DMS 273 treated with DMSO at 0.1 percent for 48 hours (cell line): Measurements from ENCODE around the gene NIPAL4.
"Not testable (repeated sequence)": the region's sequence is repeated elsewhere in the genome, so short reads cannot be mapped to it uniquely, and the experiment has no call there.

Experiments used
- DNase-seq: peaks from one replicate; lab custom pipeline; 2025; lab: John Stamatoyannopoulos, UW

NIPAL4 gene

DNA sequence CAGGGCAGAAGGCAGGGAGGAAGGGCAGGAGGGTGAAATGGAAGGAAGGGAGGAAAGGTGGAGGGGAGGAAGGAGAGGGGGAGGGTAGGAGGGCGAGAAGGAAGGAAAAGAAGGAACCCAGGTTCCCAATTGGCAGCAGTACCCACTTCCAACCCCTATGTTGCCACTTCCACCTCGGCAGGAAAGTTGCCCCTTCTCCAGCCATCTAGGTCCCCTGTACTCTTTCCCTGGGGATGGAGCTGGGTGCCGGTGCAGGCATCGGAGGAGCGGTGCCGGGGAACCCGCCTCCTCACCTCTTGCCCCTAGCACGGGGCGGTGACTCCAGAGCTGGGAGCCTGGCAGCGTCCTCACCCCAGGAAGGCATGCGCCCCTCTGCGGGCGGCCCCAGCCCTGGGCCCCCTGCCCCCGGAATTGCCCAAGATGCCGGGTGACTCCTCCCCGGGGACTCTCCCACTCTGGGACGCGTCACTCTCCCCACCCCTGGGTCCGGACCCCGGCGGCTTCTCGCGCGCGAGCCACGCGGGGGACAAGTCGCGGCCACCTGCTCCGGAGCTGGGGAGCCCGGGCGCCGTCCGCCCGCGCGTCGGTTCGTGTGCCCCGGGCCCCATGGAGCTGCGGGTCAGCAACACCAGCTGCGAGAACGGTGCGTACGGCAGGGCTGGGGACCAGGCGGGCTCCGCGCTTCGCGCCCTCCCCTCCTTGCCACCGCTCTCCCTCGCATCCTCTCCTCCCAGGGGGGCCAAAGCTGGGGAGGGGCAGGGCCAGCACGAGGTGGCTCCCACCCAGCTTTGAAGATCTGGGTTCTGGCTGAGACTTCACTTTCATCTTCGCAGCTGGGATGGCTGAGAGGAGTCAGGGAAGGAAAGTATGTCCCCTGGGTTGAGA lies at the start of gene NIPAL4:
Gene NIPAL4, plus strand, starts transcription at position 499 of the 885 bp plus-strand sequence. Its CDS starts 108 bp downstream, at position 607.
- DNase-seq: no peak

DNA sequence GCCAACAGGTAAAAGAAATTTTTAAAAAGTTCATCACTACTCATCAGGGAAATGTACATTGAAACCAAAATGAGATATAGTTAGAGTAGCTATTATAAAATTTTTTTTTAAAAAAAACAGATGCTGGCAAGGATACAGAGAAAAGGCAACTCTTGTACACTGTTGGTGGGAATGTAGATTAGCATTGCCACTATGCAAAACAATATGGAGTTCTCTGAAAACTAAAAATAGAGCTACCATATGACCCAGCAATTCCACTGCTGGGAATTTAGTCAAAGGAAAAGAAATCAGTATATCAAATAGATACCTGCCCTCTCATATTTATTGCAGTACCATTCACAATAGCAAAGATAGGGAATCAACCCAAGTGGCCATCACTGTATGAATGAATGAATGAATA lies 44.2 kb upstream of the NIPAL4 start:
- no peak for DNase-seq

DNA sequence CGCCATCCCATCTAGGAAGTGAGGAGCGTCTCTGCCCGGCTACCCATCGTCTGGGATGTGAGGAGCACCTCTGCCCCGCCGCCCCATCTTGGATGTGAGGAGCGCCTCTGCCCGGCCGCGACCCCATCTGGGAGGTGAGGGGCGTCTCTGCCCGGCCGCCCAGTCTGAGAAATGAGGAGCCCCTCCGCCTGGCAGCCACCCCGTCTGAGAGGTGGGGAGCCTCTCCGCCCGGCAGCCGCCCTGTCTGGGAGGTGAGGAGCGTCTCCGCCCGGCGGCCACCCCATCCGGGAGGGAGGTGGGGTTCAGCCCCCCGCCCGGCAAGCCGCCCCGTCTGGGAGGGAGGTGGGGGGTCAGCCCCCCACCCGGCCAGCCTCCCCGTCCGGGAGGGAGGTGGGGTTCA lies 40.5 kb upstream of the NIPAL4 start:
- not testable (repeated sequence) for DNase-seq

DNA sequence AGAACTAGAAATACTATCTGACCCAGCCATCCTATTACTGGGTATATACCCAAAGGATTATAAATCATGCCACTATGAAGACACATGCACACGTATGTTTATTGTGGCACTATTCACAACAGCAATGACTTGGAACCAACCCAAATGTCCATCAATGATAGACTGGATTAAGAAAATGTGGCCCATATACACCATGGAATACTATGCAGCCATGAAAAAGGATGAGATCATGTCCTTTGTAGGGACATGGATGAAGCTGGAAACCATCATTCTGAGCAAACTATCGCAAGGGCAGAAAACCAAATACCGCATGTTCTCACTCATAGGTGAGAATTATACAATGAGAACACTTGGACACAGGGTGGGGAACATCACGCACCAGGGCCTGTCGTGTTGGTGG lies 30.1 kb upstream of the NIPAL4 start:
- not testable (repeated sequence) for DNase-seq

DNA sequence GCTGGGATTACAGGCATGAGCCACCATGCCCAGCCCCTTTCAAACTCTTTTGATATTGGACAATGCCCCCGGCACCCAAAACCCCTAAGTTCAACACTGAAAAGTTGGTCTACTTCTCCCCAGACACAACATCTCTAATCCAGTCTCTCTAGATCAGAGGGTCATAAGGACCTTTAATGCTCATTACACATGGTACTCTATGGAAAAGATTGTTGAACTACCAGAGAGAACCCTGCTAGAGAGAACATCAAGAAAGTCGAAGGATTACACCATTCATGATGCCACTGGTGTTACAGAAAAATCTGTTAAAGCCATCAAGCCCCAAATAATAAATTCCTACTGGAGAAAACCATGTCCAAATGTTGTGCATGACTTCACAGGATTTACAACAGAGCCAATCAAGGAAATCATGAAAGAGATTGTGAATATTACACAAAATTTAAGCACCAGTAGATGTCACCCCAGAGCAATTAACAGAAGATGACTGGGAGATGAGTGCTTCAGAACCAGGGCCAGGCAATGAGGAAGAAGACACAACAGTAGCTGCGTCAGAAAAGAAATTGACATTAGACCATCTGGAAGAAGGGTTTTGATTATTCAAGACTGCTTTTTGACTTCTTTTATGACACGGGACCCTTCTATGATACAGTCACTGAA lies 28.3 kb upstream of the NIPAL4 start:
- DNase-seq: peak; percentile 25

DNA sequence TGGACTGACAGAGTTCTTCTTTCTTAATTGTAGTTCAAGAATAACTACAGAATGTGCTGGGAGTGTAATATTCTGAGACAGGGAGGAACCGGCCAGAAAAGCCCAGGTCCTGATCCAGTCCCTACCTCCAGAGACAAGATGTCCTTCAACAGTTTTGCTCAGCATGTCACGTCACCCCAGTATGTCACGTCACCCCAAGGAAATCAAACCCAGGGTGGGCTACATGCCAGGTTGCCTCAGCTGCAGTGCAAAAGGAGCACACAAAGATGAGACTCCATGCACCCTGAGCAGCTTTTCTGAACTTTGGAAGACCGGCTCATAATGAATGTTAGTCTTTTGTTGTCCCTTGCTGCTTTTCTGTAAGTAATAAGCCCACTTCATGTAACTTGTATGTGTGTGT lies 25.9 kb upstream of the NIPAL4 start:
- DNase-seq: no peak

DNA sequence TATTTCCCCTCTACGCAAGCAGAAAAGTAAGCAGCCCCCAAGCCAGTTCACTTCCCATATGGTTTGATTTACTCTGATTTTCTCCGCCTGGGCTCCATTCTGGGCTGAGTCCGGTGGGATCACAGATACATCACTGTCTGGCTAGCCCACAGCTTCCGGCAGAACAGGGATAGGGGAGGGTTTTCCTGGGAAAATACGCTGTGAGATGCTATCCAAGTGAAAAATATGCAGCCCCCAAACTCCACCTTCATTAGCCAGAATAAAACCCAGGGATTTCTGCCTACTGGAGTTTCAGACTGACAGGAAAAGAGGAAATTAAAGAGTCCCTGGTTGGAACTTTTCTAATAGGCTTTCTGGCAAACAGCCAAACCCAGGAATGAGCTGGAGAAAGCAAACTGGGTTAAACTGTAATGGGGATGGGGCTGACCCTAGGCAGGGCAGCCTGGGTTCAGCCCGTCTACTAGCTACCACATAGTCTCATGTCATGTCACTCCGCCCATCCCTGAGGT lies 16.9 kb upstream of the NIPAL4 start:
- DNase-seq: no peak

DNA sequence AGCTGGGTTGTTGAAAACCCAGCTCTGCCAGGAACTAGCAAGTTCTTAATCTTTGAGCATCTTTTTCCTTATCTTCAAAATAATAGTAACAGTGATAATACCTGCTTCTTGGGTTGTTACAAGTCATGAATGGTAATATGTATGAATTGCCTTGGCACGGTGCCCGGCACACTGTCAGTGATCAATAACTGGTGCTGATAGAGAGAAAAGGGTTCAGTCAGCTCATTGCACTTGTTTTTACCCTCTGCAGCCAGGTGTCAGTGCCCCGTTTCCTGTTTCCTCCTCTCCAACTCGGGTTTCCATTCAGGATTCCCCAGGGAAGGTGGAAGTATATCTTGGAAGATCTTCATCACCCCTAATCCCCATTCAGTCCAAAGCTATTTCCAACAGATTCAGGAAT lies 15.8 kb upstream of the NIPAL4 start:
- no peak for DNase-seq

DNA sequence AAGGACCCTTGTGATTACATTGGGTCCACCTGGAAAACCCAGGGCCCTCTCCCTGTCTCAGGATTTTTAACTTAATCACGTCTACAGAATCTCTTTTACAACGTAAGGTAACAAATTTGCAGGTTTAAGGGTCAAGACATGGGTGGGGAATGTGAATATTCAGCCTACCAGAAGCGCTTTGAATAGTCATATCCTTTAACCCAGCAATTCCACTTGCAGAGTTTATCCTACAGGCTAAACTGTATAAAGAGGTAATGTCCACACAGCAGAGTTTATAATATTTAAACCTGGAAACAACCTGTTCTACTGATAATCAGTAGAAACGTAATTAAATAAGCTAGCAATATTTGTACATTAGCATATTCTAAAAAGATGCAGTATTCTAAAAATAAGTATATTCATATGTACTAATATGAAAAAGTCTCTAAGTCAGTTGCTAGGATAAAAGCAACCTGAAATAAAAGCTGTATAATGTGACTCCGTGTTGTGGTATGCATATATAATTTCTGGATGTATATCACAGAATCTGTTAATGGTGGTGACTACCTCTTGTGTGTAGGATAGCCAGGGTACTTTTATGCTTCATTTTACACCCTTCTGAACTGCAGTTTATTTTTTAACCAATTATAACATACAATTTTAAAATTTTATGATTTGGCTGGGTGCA lies 14.1 kb upstream of the NIPAL4 start:
- no peak for DNase-seq

DNA sequence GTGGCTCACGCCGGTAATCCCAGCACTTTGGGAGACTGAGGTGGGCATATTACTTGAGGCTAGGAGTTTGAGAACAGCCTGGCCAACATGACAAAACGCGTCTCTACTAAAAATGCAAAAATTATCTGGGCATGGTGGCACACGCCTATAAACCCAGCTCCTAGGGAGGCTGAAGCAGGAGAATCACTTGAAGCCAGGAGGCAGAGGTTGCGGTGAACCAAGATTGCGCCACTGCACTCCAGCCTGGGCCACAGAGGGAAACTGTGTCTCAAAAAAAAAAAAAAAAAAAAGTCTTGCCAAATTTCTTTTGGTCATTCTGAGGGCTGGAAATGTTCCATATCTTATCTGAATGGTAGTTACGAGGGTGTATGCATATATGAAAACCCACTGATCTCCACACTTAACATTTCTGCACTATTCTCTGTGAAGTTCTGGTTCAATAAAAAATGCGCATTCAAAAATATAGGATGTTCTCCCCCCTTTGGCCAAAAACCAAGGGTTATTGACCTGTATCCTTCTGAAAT lies 13.5 kb upstream of the NIPAL4 start:
- no peak for DNase-seq

DNA sequence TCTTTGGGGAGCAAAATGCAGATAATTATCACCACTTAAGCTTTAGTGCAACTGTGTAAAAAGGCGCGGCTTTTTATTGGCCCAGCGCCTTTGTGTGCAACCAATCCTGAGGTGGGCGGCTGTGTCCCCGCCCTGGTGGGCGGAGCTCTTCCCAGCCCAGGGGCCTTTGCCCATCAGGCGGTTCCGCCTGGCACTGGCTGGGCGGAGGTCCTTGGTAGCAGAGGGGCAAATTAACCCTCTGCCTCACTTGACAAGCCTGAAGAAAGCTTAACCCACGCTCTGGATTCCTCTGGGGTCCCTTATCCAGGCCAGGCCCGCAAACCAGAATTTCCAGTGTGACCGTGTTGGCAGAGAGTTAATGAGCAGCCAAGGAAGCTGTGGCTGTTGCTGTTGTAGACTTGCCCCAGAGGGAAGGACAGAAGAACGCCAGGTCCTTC lies 12.8 kb upstream of the NIPAL4 start:
- DNase-seq: no peak

DNA sequence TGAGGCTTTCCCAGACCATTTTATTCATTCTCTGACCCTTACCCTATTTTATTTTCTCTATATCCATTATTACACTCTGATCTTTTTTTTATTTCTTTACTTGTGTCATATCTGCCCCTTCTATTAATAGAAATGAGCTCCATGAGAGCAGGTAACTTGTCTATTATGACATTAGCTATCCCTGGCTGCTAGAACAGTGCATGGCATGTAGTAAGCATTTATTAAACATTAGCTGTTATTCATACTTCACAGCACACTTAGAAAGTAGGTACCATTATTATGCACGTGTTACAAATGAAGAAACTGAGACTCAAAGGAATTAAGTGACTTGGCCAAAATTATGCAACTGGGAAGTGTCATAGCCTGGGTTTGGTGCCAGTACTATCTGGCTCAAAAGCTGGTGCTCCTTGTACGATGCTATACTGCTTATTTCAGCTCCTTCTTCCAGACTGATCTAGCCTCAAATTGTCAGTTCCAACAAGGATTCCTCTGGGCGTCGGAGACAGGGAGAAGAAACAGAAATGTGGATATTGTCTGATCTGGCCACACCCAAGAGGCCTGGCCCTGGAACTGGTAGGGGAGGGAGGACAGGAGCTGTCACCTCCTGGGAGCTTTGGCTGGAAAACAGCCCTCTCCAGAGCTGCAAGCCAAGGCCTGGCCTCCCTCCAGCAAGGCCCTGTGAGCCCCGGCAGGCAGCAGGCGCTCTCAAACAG lies 10.8 kb upstream of the NIPAL4 start:
- peak; percentile 27 for DNase-seq

DNA sequence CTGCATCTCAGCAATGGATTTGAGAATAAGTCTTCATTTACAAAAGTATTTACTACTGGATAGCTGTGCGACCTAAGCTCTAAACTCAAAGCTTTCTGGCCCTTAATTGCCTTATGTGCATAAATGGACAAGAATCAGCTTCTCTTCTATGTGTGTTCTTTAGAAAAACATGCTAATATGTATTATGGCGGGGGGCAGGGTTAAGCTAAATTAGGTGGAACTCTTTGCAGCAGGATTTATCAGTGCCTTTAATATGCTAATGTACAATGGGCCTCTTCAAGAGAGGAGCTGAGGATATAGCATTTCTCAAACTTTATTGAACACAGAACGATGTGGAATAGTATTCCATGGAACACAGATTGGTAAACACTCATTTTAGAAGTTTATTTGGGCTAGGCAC lies 10.0 kb upstream of the NIPAL4 start:
- DNase-seq: no peak

DNA sequence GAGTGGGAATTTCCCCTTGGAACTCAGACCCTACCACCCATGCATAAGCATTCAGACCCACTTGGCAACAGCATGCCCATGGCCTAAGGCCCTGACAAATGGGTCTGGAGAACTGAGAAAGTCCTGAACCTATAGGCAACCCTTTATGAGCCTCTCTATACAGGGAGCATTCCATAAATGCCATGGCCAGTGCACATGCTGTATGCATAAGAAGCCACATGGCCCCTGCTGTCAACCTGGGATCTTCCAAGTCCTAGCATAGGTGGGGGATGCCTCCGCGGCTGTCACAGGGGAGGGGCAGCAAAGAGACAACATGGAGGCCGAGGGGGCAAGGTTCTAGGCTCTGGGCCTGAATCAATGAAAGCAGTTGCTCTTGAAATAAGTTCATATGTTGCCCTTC lies 8.2 kb upstream of the NIPAL4 start:
- no peak for DNase-seq

DNA sequence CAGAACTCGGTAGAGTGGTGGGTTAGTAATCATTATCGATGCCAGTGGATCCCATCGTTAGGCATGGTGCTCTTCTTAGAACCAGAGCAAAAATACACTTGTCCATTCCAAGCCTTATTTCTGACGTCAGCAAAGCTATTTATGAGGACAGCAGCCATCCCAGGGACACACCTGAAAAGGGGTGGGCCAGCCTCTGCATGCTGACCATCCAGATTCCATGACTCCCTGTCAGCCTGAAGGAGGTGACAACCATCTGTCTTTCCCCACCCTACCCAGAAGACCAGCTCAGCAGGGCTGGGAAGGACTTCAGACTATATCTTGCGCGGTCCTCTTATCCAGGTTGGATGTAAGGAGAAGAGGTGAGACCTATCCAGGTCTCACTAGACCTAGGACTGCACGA lies 5.7 kb upstream of the NIPAL4 start:
- no peak for DNase-seq

DNA sequence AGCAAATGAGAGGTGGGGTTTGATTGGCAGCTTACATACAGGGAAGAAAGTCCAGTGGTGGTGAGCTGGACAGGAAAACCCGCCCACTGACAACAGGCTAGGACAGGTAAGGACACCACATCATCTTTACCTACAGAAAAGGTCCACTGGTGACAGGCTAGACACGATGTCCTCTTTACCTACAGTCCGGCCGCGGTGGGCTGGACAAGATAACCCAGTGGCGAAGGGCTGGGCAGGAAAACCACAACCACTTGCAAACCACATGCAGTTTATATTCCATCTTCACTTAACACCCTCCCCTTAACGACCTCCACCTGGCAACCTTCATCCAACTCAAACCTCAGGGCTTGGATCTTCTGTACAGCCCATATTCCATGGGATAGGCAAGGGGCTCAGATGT lies 5.0 kb upstream of the NIPAL4 start:
- no peak for DNase-seq

DNA sequence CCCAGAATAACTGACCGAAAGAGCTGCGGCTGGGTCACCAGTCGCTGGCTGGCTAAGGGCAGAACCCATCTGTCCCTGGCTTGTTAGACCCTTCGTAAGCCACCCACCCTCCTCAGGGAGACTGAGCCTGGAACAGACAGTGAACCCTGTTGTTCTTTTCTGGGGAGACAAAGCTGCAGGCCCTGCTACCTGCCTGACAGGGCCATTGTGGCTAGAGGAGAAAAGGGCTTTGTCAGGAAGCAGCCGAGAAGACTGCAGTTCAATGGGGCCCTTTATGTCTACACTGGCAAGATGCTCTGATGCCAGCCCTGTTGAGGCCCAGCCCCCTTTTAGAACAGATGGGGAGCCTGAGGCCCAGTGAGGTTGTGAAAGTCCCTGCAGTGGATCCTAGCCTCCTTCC lies 3.7 kb upstream of the NIPAL4 start:
- no peak for DNase-seq

DNA sequence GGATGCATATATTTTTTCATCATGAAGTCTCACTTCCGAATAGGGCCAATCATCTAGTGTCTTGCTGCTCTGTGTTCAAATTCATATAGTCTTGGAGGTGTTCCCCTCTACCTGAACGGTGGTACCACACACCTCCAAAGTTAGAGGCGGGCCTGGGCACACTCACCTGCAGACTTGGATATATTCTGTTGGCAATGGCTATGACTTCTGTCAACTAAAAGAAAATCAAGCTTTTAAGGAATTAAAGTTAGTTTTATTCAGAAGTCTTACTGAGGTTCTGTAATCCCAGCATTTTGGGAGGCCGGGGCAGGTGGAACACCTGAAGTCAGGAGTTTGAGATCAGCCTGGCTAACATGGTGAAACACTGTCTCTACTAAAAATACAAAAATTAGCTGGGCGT lies 2.6 kb upstream of the NIPAL4 start:
- DNase-seq: no peak

DNA sequence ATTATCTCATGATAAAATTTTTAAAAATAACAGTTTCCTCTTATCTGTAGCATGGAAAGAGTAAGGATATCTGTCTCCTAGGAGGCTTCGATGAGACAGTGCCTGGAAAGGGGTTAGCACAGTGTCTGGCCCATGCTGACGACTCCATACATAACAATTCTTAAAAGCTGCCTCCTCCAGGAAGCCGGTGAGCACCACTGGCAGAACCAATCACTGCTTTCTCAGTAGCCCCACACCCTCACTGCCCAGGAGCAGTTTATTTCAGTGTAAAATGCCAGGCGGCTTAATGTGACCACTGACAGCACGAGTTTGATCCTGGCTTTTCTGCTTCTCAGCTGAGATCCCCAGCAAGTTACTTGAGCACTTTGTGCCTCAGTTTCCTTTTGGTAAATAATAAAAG lies 1.2 kb upstream of the NIPAL4 start:
- no peak for DNase-seq

DNA sequence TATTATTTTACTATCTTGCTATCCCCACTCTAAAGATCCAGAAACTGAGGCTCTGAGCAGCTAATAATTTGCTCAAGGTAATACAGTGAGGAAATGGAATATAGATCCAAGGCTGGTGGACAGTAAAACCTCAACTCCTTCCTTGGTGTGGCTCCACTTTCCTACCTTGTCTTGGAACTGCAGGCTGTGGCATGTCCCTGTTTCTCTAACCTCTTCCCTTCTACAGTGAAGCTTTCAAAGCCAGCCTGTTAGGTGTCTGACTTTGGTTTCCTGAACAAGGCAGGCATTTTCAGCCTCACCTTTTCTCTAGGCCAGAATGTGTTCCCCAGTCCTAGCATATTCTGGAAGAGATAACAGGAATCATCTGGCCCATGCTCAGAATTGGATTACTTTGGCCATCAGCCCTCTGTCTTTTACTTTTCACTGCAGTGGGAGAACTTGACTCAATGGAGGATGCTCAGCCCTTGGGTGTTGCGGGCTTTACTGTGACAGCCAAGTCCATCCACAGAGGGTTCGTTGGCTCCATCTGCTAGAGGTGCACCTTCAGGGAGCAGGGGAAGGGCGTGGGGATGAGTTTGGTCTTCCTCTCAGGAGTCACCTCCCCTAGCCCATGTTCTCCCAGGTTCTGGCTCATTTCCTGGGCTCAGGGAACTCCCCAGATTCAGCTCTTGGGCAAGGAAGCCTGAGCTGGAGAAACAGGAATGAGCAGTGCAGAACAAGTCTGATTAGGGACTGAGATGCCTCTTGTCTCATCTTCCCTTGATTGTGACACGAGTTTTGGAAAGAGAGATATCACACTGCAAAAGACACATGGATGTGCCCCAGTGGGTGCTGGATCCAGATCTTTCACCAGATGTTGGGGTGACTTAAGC lies 1.1 kb downstream of the NIPAL4 start:
- DNase-seq: no peak

DNA sequence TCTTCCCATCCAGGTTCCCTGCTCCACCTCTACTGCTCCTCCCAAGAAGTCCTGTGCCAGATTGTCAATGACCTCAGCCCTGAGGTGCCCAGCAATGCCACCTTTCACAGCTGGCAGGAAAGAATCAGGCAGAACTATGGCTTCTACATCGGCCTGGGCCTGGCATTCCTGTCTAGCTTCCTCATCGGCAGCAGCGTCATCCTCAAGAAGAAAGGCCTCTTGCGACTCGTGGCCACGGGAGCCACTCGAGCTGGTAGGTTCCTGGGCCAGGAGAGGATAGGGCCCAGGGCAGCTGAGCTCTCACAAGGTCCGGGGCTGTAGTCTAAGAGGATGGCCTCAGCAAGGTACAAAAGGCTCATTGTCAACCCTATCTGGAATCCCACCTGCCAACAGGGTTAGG lies 3.1 kb downstream of the NIPAL4 start:
- no peak for DNase-seq
